Sigmoid colon (tissue), 4 donors: ENCODE results near the gene EHD4.

Source experiments
- EP300 ChIP-seq, 4 donors: sonication (generic); formaldehyde crosslinking; IDR thresholded peaks; one replicate each; pipeline ENCODE4 v1.6.1; 2017; ENCODE audit warnings: antibody characterized with exemption in 4 of 4
- POLR2A ChIP-seq, 2 donors: fragments of 450-650 bp; IDR thresholded peaks; one replicate each; pipeline ENCODE4 v1.6.1; 2016; ENCODE audit warnings: antibody characterized with exemption in 2 of 2, mild to moderate bottlenecking in 2 of 2, moderate library complexity in 2 of 2
- POLR2AphosphoS5 ChIP-seq, 4 donors: sonication (generic); formaldehyde crosslinking; IDR thresholded peaks; one replicate each; pipeline ENCODE4 v1.6.1; 2017; ENCODE audit warnings: antibody characterized with exemption in 4 of 4
- TF ChIP-seq, protein P1 (sequence below), 4 experiments: fragments of 450-650 bp in 3 of 4; fragments of 200-600 bp in 1 of 4; IDR thresholded peaks; one replicate each; pipeline ENCODE4 v1.5.1; 2016 to 2019; ENCODE audit warnings: antibody characterized with exemption in 4 of 4, mild to moderate bottlenecking in 3 of 4, moderate library complexity in 2 of 4

DNA sequence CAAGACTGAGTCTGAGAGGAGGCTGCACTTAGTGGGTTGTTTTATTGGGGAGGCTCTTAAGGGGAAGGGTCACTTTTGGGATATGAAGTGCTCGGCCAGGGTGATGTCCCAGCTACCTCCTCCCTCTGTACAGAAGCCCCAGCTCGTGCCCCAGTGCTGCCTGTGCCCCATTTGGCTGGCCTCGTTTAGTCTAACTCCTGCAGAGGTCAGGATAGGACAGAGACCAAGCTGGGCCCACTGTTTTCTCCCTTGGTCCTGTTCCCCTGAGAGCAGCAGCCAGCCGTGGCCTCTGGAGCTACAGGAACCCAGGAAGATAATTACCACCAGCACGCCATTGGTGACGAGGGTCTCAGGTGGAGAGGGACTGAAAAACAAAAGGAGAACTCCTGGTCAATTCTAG is 30.0 kb upstream of the EHD4 start:
- TF ChIP-seq, protein P1, sequence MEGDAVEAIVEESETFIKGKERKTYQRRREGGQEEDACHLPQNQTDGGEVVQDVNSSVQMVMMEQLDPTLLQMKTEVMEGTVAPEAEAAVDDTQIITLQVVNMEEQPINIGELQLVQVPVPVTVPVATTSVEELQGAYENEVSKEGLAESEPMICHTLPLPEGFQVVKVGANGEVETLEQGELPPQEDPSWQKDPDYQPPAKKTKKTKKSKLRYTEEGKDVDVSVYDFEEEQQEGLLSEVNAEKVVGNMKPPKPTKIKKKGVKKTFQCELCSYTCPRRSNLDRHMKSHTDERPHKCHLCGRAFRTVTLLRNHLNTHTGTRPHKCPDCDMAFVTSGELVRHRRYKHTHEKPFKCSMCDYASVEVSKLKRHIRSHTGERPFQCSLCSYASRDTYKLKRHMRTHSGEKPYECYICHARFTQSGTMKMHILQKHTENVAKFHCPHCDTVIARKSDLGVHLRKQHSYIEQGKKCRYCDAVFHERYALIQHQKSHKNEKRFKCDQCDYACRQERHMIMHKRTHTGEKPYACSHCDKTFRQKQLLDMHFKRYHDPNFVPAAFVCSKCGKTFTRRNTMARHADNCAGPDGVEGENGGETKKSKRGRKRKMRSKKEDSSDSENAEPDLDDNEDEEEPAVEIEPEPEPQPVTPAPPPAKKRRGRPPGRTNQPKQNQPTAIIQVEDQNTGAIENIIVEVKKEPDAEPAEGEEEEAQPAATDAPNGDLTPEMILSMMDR (IDR thresholded peaks at IDR 0.05), result no peak
- no peak for TF ChIP-seq POLR2A (IDR thresholded peaks at IDR 0.05)
- TF ChIP-seq EP300 (IDR thresholded peaks at IDR 0.05), result no peak
- no peak for TF ChIP-seq POLR2AphosphoS5 (IDR thresholded peaks at IDR 0.05)
